ENCODE data around the gene ATP2B2. TPM values are rescaled to one million over a fixed set of nuclear protein-coding genes. Genes with fewer than 3 reads are reported as not detected.

Gene ATP2B2
- polyA plus RNA-seq, 1 donor, result 6.6 TPM

DNA sequence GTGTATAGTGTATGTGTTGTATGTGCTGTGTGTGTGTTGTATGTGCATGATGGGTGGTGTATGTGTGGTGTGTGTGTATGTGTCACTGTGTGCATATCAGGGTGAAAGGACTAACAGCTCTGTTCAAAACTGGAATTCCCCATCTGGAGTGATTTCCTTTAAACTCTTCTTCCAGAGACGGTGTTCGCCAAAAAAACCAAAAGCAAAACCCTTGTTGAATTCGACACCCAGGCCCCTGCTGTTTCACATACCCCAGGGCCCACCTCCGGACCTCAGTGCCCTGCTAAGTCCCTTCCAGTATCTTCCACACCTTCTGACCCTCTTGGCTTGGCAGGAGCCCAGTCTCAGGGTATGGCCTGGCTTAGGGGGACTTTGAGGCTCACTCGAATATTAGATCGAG is 139.6 kb downstream of the ATP2B2 start:
- DNase-seq (ENCODE audit: low read depth), result no peak

DNA sequence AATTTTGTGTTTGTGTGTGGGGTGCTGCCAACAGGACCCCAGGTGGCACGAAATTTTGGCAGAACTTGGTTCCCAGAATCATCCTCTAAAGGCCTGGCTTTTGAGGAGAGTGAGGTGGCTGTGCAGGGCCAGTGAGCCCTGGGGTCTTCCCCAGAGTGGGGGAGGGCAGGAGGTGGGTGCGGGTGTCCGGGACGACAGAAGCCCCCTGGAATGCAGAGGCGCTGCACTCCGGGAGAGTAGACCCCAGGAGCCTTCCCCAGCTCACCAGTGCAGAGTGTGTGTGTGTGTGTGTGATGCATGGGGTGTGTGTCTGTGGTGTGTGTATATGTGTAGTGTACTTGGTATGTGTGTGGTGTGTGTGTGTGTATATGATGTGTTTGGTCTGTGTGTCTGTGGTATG is 140.1 kb downstream of the ATP2B2 start:
- no peak for DNase-seq (ENCODE audit: low read depth)

DNA sequence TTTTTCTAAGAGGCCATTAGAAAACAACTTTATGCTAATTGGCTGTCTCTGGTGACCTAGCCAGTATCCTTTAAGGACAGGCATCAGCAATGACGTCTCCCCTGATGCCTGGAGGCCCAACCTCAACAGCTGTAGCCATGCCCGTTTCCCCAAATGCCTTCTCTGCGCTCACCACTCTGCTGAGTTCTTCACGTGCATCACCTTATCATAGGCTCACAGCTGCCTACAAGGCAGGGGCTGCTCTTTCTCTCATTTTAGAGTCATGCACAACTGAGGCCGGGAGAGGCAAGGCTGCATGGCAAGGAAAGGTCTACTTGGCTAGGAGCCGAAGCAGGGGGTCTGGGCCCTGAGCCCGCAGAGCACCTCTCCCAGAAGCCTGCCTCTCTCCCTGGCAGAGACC is 140.6 kb downstream of the ATP2B2 start:
- no peak for DNase-seq (ENCODE audit: low read depth)

DNA sequence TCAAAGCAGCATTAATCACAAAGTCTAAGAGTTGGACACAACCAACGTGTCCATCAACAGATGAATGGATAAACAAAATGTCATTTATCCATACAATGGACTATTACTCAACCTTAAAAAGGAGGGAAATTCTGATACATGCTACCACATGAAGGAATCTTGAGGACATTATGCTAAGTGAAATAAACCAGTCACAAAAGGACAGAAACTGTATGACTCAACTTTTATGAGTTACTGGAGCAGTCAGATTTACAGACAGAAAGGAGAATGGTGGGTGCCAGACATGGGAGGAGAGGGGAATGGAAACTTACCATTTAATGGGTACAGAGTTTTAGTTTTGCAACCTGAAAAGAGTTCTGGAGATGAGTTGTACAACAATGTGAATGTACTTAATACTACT is 141.5 kb downstream of the ATP2B2 start:
- DNase-seq (ENCODE audit: low read depth), result no peak

DNA sequence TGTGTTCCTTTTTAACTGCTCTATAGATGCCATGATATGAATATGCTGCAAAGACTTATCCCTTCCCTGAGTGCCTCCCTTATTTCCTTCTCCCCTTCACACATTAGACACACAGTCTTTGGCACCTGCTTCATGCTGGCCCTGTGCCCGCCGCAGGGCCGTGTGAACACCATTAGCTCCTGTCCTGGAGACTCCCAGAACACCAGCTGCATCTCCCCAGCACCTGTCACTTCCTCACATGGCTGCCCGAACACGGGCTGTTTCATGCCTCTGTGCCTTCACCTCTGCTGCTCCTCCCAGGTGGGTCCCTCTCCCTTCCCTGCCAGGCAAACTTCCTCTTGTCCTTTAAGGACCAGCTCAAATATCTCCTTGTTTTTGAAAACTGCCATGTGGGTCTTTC is 144.0 kb downstream of the ATP2B2 start:
- DNase-seq (ENCODE audit: low read depth), result no peak

DNA sequence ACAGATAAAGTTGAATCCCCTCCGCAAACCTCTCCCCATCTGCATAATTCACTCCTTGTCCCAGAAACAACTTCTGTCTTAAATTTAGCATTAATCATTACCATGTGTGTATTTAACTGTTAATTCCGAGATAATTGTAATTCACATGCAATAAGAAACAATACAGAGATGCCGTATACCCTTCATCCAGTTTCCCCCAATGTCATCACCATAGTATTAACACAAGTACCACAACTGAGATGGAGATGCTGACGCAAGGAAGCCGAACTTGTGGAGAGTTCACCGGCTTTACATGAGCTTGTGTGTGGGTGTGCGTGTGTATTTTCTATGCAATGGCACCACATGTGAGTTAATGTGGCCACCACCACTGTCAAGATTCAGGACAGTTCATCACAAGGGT is 144.9 kb downstream of the ATP2B2 start:
- no peak for DNase-seq (ENCODE audit: low read depth)

DNA sequence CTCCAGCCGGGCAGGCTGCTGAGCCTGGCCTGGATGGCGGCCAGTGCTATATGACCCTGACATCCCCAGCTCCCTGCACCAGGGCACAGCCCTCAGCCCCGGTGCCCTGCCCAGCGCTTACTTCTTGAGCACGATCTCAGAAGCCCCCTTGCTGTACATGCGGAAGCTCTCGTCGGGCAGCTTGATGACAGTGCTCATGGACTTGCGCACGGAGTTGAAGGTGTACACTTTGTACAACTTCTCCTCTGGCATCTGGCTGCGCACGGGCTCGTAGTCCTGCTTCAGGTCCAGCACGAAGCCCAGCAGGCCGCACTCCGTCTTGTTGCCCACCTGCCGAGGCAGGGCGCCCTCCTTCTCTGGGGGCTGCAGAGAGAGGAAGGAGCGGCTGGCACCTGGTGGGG is 145.6 kb downstream of the ATP2B2 start:
- DNase-seq (ENCODE audit: low read depth), result no peak

DNA sequence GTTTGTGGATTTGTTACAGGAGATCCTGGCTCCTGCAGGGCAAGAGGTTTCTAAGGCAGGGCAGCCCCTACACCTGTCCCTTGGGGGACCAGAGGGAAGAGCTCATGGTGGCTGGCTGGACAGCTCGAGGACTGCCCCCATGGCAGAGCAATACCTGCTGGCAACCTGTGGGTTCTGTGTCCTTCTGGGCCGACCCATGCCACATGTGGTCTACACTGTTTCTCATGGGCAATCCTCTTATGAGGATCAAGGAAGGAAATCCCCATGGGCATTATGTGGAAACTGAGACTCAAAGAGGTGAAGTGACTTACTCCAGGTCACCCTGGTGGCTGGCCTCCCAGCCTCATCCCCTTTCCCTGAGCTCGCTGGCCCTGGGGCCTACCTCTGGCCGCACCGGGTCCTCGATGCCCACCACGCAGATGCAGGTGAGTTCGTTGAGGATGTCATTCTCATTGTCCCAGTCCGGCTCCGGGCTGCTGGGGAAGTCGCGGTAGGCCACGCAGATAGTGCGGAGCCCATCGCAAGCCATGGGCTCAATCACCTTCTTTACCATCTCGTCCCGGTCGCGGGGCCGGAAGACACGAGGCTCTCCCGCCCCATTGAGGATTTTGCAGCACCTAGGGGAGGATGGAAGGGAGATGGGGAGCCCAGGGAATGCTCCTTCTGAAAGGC is 146.9 kb downstream of the ATP2B2 start:
- DNase-seq (ENCODE audit: low read depth), result no peak

DNA sequence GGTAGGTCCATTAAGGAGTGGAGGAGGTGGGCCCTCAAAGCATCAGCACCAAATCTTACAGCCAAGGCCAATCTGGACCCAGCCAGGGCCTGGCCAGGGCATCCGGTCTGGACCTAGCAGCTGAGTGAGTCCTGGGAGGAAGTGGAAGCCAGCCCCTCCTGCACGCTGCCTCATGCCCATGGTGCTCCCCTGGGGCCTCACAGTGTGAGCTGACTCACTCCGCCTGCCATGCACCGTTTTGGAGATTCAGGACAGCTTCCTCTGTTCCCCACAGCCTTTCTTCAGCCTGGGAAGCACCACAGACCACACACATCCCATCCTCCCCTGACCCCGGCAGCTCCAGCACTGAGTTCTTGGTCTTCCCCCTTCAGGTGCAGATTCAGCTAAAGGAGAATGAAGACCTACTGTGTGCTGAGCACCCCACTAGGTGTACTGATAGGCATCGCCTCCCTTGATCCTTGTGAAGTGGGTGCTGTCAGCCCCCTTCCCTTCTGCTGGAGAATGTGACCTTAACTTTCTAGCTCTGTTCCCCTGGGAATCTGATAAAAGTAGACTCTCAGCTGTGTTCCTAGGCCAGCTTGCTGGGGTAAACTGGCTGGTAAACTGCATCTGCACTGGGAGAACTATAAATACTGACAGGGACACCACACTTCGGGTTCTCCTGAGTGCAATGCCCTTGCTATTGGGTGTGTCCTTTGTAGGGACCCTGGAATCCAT is 147.6 kb downstream of the ATP2B2 start:
- DNase-seq (ENCODE audit: low read depth), result no peak

DNA sequence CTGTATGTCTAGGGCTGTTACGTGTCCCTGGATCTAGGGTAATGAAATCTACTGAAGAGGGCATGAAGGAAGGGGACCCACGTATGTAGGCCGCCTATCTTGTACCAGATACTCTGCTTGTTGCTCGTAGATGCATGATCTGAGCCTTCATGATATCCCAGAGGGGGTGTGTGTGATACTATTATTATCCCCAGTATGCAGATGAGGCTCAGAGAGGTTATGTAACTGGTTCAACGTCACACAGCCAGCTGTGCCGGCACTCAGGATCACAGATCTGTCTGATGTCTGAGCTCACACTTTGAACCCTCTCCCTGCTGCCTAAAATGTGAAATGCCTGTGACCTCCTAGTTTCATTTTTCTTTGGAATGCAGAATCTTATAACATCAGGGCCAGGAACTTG is 148.3 kb downstream of the ATP2B2 start:
- no peak for DNase-seq (ENCODE audit: low read depth)

DNA sequence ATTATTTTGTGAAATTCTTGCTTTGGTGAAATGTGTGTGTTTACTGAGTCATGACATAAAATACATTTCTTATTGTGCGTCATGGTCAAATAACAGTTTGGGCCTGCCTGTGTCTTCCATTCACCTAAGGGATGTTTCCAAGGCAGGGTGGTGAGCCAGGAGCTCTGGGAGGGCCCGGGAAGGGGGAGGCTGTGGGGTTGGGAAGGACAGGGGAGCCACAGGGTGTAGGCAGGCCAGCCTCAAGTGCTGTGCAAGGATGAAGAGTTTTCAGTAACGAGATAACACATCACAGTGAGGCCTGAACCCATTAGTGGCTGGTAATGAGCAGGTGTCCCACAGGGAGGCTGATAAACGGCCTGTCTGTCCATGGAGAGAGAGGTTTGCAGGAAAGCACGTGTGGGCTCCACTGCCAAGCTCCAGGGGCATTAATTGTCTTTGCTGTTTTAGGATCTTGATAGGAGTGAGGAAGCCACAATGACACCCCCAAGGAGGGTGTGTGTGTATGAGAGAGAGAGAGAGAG is 148.9 kb downstream of the ATP2B2 start:
- DNase-seq (ENCODE audit: low read depth), result no peak

DNA sequence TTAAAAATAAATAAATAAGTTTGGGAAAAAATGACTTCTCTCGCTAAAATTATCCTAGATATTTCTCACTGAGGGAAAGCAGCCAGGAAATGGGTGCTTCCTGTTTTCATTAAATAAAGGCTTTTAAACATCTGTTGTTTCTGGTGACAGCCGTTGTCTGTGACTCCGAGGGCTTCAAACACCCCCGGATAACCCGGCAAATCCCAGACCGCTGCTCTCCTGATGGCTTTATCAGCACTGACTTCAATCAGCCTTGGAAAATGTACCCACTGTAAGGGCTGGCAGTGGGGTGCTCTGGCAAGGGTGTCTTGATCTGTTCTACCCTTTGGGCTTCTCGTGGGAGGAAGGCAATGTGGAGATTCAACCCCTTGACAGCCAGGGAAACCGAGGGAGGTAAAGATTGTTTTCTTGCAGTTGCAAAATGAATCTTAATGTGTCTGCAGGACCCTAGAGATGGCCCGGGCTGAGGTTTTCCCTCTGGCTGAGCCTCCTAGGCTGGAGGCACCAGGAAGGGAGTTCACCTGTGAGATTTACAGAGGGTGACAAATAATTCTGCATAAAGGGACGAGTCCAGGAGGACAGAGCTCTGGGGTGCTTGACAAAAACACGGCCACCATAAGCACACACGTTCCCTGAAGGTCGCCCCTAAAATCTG is 150.9 kb downstream of the ATP2B2 start:
- no peak for DNase-seq (ENCODE audit: low read depth)

DNA sequence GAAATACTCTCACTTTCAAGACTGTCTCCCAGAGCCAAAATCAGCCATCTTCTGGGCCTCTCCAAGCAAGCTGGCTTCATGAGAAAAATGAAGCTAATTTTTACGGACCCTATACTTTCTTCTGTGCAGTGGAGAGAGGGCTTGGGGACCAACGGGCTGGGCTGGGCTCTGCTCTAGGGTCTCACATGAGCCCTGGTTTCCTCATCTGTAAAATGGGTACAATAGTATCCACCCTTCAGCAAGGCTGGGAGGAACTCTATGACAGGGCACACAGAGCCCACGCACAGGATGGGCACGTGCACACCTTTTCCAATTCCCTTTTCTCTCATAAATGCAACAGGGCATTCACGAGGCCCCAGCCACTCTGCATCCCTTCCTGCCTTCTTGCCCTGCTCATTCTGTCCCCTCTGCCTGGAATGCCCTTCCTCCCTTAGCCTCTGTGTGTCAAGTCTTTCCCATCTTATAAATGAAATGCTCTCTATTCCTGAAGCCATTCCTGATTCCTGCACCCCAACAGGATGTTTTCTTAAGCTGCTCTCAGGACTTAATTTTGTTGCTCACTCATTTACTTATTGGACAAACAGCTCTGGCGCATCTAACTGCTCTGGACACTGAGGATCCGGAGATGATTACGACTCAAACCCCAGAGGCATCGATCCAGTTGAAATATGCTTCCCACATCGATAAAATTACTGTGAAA is 151.6 kb downstream of the ATP2B2 start:
- DNase-seq (ENCODE audit: low read depth), result no peak

DNA sequence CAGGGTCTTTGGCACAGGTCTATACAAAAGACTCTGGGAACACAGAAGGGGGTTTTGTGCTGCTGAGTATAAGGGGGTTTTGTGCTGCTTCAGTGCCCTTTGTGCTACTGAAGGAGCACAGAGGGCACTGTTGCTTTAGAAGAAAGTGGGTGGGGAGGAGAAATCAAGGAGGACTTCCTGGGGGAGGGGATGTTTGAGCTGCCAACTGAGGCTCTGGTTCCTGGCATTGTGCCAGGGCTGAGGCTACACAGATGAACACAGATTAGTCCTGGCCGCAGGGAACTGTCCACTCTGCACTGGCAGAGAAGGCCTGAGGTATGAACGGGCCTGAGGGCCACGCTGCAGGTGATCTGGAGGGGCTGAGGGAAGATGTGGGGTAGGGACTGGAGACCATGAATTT is 152.2 kb downstream of the ATP2B2 start:
- DNase-seq (ENCODE audit: low read depth), result no peak

DNA sequence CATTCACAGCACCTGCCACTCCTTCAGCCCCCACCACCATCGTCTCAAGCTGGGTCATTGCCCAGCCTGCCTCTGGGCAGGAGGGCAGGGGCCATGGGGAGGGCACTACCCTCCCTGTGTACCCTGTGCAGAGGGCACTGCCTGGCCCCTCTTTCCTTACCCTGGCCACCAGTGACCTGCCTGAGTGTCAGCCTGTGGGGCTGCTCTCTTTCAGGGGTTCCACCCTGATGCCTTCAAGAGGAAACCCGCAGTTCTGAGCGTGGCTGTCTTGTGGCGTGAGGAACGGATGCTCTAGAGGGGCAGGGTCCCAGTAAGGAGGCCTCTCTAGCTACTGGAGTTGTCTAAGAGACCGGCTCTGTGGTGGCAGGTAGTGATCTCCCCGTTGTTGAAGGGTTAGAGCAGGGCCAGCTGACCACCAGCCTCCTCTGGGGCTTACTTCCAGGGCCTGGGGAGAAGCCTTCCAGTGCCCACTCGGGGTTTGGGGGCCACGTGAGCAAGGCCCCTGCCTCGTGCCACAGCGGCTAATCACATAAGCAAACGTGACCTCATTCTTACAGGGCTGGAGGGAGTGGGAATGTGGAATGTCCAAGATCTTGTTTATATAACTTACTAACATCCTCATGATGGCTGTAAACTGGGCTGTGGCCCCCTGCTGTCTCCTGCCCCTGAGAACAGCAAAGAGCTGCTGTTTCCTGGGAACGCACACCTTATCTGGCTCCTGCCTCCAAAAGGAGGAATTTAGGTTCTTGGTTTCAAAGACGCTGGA is 153.1 kb downstream of the ATP2B2 start:
- DNase-seq (ENCODE audit: low read depth), result no peak

DNA sequence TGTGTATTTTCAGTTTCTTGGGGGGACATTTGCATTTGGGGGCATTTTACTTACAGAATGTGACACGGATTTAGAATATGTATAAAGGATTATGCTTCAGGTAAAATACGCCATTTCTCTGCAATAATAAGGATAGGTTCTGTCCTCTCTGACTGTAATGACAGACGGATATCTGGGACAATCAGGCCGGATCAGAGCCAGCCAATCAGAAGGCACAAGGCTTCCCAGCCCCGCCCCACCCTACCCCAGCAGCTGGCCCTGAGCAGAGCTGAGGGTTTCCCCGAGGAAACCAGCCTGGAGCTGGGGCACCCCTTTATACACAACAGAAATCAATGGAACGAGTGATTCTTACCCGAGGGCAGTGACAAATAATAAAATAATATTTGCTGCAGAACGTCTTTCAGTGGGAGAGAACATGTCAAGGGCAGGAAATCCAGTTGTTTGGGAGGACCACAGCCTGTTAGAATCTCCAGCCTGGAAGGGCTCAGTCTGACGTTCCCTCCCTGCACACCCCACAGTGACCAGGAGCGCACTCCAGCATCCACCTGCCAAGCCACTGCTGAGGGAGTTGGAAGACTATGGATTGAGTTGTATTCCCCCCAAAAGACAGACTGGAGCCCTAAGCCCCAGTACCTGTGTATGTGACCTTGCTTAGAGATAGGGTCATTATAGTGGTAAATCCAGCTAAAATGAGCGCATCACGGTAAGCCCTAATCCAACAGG is 154.2 kb downstream of the ATP2B2 start:
- no peak for DNase-seq (ENCODE audit: low read depth)

DNA sequence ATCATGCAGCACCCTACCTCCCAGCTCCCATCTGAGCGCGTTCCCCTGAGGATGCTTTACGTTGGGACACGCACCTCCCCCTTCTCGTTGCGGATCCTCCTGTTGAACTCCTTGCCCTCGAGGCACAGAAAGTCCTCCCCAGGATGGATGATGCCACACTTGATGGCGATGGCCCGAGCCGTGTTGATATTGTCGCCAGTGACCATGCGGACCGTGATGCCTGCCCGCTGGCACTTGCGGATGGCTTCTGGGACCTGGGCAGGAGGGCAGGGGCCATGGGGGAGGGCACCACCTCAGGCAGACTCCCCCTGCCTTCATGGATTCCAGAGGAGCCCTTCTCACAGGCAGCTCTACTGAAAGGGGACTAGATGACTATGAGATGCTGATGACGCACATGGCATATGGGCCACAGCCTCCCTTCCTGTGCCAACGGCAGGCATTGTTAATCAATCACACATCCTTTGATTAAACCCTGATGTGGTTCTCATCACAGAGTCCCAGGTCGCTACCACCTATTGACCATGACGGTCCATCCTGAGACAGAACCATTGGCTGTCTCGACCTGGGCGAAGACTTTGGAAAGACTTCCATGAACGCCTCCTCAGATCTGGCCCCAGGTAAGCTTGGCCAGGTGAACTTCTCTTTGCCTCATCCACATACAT is 154.9 kb downstream of the ATP2B2 start:
- DNase-seq (ENCODE audit: low read depth), result no peak

DNA sequence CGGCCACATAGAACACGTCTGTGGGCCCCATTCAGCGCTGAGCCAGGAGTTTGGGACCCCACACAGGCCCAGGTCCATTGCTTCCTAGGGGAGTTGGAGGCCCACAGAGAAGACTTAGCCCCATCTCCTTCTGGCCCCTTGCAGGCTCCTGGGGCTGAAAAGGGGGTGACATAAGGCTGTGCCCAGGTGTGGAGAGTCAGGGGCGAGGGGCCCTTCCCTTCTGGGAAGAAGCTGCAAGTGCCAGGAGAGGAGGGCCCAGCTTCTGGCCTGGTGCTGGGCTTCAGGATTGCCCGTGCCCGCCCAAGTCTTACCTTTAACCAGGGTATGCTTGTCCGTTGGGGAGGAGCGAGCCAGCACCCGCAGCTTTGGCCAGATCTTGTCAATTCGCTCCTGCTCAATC is 155.6 kb downstream of the ATP2B2 start:
- DNase-seq (ENCODE audit: low read depth), result no peak

DNA sequence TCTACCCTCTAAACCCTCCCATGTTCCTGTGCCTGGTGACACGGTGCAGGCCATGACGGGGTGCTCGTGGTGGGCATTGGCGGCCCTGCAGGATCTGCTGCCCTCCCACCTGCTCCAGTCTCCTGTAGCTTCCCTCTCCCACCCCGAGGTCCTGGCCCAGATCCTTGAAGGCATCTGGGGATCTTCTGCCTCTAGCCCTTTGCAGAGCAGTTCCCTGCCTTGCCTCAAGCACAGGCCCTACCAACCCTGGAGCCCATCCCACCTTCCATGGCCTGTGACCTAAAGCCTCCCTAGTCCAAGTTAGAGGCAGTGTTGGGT is 157.0 kb downstream of the ATP2B2 start:
- DNase-seq (ENCODE audit: low read depth), result no peak

DNA sequence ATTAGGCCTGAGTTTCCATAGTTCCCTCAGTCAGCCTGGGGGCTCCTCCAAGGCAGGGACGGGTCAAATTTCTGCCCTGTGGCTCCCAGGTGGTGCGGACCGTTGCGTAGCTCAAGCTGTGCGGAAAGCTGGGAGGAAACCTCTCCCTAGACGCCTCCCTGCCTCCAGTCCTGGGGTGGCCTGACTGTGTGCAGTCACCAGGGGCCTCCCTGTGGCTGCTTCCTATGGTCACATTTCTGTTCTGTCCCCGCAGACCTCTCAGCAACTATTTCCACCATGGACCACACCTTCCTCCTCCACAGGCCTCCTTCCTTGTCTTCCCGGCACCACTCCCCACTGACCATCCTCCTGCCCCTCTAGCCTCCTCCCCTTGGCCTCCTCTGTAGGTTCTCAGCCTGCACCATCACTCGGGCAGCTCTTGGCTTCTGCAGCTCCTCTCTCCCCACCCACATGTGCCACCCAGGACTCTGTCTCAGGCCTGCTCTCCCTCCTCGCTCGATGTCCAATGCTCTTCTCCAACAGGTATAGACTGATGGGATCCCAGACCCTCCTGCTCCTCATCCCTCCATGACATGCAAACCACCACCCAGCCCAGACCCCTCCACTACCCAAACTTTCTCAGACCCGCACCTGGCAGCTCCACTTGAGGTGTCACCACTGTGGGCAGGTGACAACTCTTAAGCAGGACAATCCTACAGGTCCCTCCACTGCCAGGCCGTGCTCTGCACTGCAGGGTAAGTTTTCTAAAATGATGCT is 157.6 kb downstream of the ATP2B2 start:
- DNase-seq (ENCODE audit: low read depth), result no peak
